GM10847 (cell line): Measurements from ENCODE around the gene SMTN.

Experiments
- POLR2A ChIP-seq: IDR thresholded peaks from 2 replicates; pipeline ENCODE4 v1.6.1; 2011; ENCODE audit not compliant: insufficient read length; ENCODE audit errors: extremely low read depth

SMTN gene

DNA sequence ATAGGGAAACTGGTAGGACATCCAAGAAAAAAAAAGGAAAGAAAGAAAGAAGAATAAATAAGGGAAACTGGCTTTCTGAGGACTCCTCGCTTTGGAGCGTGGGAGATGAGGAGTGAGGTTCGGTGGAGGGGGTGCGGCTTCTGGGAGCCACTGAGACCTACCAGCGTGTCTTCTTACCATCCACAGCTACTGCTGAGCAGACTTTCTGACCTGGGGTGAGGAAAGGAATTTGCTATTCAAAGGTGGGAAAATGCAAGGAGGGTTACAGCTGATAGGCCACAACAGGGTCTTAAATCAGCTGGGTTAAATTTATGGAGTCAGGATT lies 26.7 kb downstream of the SMTN start:
- no peak for TF ChIP-seq POLR2A

DNA sequence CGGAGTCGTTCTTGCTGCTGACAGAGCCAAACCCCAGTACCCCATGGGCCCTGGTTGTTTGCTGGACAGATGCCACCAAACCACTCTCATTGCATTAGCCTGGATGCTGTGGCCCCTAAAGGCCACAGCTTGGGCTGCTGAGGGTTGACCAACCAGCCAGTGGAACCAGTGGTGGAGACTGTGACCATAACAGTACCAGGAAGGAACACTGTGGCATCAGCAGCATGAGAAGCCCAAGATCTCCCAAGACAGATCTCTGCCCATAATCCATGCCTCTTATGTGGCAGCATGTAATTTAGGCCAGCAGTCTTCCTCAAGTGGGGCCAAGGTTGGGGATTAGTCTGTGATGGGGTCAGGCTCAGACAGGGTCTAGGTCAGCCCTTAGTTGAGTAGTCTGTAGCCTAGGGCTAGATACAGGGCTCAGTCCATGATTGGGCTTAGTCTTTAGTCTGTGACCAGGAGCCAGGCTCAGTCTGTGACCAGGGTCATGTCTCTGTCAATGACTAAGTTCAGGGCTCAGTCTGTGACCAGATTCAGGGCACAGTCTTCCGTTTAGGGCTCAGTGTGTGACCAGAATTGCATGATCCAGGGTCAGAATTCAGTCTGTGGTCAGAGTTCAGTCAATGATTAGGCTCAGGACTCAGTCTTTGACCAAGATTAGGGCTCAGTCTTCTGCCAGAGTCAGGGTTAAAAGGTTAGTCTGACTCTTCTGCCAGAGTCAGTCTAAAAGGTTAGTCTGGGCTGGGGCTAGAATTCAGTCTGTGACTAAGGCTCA lies 37.1 kb downstream of the SMTN start:
- TF ChIP-seq POLR2A, result no peak

GRCh38 chr22:31119026-31119717 lies 38.1 kb downstream of the SMTN start:
- no peak for TF ChIP-seq POLR2A

DNA sequence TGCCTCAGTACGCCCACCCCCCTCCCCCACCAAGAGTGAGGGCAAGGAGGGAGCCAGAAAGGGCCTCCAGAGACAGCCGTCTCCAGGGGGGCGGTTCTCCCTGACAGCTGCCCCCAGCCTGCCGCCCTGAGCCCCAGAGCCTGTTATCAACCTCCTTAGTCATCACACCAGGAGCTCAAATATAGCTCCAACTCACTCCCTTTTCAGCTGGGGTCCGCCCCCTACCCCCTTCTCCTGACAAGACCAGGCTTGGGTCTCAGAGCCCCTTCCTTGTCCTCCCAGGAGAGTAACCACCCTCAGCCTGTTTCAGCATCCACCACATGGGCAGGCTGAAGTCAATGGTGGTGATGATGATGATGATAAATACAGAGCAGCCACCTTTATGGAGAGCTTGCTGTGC lies 39.1 kb downstream of the SMTN start:
- TF ChIP-seq POLR2A, result no peak

DNA sequence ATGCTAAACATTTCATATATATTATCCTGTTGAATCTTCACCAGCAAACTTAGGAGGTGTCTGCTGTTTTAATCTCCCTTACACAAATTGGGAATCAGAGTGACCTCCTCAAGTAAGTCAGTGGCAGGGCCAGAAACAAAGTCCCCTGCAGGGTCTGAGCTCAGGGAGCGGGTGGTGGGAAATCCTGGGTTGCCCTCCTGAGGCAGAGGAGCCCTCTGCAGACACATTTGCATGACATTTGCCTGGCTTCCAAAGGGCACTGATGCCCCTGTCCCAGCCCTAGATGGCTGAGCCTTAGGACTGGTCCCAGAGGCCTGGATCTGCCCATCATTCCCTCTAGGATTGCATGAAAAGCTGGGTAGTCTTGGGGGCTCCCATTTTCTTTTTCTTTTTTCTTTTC lies 39.5 kb downstream of the SMTN start:
- TF ChIP-seq POLR2A, result no peak

- no peak for TF ChIP-seq POLR2A
Measured at GRCh38 chr22:31121403-31121802, 40.3 kb downstream of the SMTN start.

DNA sequence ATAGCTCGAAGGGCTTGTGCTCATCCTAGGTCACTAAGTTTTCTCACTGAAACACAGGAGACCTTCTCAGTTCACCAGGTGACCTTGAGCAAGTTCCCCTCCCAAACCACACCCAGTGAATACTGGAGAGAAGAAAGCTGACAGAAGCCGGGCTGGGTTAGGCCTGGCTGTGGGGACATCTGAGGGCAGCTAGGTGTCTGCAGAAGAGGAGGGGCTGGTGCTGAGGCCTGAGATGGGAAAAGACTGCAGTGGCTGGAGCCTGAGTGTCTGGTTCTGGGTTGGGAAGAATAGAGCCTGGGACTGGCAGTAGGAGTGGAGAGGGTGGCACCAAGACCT lies 41.0 kb downstream of the SMTN start:
- TF ChIP-seq POLR2A, result no peak

GRCh38 chr22:31122532-31123291 lies 41.6 kb downstream of the SMTN start, which contains the start of gene INPP5J:
INPP5J (plus strand) TSS chr22:31122966; CDS start chr22:31123015, 49 bp downstream.
- TF ChIP-seq POLR2A, result no peak

DNA sequence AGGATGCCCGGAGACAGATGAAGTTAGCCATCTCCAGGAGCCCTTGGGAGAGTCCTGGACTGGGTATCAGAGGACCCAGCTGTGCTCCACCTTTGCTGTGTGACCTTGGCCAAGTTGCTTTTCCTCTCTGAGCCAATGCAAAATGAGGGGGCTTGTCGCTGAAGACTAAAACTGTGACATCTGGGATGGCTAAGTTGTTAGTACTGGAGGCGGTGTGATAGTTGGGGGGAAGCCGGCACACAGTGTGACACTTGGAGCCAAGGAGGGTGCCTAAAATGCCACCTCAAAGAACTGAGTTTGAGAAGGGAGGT lies 42.1 kb downstream of the SMTN start:
- TF ChIP-seq POLR2A, result no peak

GRCh38 chr22:31124290-31124689 lies 43.2 kb downstream of the SMTN start:
- no peak for TF ChIP-seq POLR2A

- TF ChIP-seq POLR2A, result no peak
Measured at GRCh38 chr22:31124811-31125465, 43.8 kb downstream of the SMTN start.

DNA sequence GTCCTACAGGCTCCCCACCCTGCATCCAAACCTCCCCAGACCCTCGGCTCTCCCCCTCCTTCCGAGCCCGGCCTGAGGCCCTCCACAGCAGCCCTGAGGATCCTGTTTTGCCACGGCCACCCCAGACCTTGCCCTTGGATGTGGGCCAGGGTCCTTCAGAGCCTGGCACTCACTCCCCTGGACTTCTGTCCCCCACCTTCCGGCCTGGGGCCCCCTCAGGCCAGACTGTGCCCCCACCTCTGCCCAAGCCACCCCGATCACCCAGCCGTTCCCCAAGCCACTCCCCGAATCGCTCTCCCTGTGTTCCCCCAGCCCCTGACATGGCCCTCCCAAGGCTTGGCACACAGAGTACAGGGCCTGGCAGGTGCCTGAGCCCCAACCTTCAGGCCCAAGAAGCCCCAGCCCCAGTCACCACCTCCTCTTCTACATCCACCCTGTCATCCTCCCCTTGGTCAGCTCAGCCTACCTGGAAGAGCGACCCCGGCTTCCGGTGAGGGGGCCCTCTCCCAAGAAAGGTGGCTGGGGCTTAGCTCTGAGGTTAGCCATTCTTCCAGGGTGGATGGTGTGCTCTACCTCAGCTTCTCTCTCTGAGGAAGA lies 44.5 kb downstream of the SMTN start:
- TF ChIP-seq POLR2A, result no peak

DNA sequence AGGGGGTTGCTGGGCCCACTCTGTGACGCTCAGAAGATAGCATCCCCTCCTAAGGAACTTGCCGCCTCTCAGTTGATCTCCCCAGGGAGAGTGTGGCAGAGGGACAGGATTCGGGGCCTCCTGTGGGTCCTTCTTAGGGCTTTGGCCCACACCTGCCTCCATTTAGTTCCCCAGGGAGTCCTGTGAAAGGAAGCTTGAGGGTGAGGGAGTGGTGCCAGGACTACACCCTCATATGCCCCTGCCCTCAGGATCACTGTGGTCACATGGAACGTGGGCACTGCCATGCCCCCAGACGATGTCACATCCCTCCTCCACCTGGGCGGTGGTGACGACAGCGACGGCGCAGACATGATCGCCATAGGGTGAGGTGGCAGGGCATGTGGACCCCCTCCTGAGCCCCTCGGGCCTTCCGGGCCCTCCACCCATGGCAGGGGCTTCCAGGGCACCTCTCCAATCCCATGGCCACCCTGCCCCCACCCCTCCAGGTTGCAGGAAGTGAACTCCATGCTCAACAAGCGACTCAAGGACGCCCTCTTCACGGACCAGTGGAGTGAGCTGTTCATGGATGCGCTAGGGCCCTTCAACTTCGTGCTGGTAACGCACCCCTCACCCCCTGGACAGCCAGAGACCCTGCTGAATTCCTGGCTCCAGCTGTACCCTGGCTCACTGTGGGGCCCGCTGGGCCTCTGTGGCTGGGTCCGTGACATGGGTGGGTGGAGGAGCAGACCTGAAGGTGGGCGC lies 45.2 kb downstream of the SMTN start:
- TF ChIP-seq POLR2A, result no peak

DNA sequence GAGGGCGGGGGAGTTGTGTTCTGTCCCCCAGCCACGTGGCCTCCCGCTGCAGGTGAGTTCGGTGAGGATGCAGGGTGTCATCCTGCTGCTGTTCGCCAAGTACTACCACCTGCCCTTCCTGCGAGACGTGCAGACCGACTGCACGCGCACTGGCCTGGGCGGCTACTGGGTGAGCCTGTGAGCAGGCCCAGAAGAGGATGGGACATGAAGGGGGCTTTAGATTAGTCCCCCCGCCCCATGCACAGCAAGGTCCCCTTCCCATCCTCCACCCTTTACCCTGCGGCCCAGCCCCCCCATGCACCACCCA lies 45.7 kb downstream of the SMTN start:
- TF ChIP-seq POLR2A, result no peak
